Spleen (tissue), 7 donors: ENCODE data around the gene TEX48.

ENCODE experiments used
- CTCF ChIP-seq, 11 experiments: fragments of 200-600 bp in 7 of 11; fragments of 450-650 bp in 4 of 11; sonication (generic) in 4 of 11; IDR thresholded peaks in 8 of 11; conservative IDR thresholded peaks in 3 of 11; 1 replicate in 7 of 11; 2 replicates in 4 of 11; pipeline versions ENCODE4 v1.4.0 to v1.8.0; 2016 to 2021; ENCODE audit warnings: antibody characterized with exemption in 11 of 11, inconsistent platforms in 4 of 11, mild to moderate bottlenecking in 1 of 11
- POLR2A ChIP-seq, 3 donors: fragments of 450-650 bp; IDR thresholded peaks; one replicate each; pipeline ENCODE4 v1.5.1; 2017; ENCODE audit warnings: antibody characterized with exemption in 3 of 3, mild to moderate bottlenecking in 1 of 3
- POLR2AphosphoS5 ChIP-seq, 3 donors: sonication (generic); formaldehyde crosslinking; IDR thresholded peaks; one replicate each; pipeline ENCODE4 v1.5.1; 2017; ENCODE audit warnings: antibody characterized with exemption in 3 of 3
- donor health status: DM: no; HTN: no; CAD: no; lungs with moderate emphysema.
- donor health status: DM: no; HTN: no; CAD: no.
- donor health status: DM: no; HTN: no; CAD: no.

GRCh38 chr9:114694146-114694545 is 12.2 kb upstream of the TEX48 start:
- TF ChIP-seq CTCF (IDR thresholded peaks at IDR 0.05 in 8 of 11, conservative IDR thresholded peaks at IDR 0.05 in 3 of 11) (no peak), POLR2AphosphoS5 (IDR thresholded peaks at IDR 0.05) (no peak), POLR2A (IDR thresholded peaks at IDR 0.05) (no peak)
